Hepatocyte (in vitro differentiated cells): Measurements from ENCODE around the gene KDELR3.

ENCODE experiments used
- EZH2 ChIP-seq: fragments of 200-600 bp; sonication (generic); IDR thresholded peaks from 2 replicates; pipeline ENCODE4 v1.6.1; 2016; ENCODE audit warnings: antibody characterized with exemption, mild to moderate bottlenecking, borderline replicate concordance
- EZH2phosphoT487 ChIP-seq: fragments of 200-600 bp; sonication (generic); IDR thresholded peaks from one replicate; pipeline ENCODE4 v1.6.1; 2018; ENCODE audit warnings: antibody characterized with exemption, mild to moderate bottlenecking, low read depth, moderate library complexity; ENCODE audit not compliant: unreplicated experiment, severe bottlenecking
- TF ChIP-seq, protein P1 (sequence below): fragments of 200-600 bp; sonication (generic); IDR thresholded peaks from 2 replicates; pipeline ENCODE4 v1.5.1; 2016; ENCODE audit warnings: antibody characterized with exemption, mild to moderate bottlenecking; ENCODE audit not compliant: poor library complexity

DNA sequence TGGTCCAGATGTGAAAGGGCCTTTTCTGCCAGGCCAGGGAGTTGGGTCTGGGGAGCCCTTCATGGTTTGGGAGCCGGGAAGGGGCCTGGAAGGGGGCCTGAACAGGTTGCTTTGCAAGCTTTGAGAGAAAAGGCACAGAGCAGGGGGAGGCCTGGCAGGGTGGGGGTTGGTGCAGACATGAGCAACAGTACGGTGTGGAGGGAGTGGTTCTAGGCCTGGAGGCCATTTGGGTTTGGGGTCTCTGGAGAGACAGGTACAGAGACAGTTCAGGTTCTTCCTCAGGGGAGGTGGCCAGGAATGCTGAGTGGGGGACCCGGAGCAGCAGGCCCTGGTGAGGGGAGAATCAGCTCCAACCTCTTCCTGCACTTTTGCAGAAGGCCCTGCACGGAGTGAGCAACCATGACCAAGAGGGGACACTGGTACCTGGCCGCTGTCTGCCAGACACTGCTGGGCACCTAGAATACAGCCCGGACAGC, 1.4 kb downstream of the KDELR3 start:
- TF ChIP-seq, protein P1, sequence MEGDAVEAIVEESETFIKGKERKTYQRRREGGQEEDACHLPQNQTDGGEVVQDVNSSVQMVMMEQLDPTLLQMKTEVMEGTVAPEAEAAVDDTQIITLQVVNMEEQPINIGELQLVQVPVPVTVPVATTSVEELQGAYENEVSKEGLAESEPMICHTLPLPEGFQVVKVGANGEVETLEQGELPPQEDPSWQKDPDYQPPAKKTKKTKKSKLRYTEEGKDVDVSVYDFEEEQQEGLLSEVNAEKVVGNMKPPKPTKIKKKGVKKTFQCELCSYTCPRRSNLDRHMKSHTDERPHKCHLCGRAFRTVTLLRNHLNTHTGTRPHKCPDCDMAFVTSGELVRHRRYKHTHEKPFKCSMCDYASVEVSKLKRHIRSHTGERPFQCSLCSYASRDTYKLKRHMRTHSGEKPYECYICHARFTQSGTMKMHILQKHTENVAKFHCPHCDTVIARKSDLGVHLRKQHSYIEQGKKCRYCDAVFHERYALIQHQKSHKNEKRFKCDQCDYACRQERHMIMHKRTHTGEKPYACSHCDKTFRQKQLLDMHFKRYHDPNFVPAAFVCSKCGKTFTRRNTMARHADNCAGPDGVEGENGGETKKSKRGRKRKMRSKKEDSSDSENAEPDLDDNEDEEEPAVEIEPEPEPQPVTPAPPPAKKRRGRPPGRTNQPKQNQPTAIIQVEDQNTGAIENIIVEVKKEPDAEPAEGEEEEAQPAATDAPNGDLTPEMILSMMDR, result no peak
- no peak for TF ChIP-seq EZH2
- no peak for TF ChIP-seq EZH2phosphoT487
